ENCODE results near the gene AQP6. TPM values are rescaled to one million over a fixed set of nuclear protein-coding genes. Genes with fewer than 3 reads are reported as not detected.

The AQP6 gene
- total RNA-seq, 1 experiment from 2014 or later: 0.09 TPM

DNA sequence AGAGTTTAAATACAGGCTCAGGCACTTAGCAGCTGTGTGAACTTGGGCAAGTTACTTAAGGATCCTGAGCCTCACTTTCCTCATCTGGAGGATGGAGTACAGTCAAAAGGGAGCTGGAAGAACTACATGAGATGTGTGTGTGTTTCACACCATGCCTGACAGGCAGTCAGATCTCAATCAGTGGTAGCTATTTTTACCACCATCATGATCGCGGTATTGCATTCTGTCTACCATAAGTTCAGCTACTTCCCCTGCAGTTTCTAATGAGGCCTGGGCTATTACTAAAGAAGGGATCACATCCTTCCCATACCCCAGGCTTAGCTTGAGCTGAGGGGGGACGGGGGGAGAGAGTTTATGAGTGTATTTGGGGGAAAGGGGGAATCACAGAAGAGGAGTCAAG lies 7.0 kb downstream of the AQP6 start:
- Histone ChIP-seq H3K27me3 (ENCODE audit: insufficient read depth, low read length) (no peaks in the 10 kb centered on the region), H3T11ph (ENCODE audit: low read length) (no peak overlapping the region), H2BK5ac (ENCODE audit: insufficient read length, low read length) (no peak overlapping the region), H2BK12ac (ENCODE audit: insufficient read length, low read depth, low read length) (no peak overlapping the region), H3K23me2 (ENCODE audit: insufficient read length, low read depth, low read length, poor library complexity, severe bottlenecking) (no peaks in the 10 kb centered on the region), H4K8ac (replicated peaks; ENCODE audit: insufficient read length, low read depth, low read length) (no peak overlapping the region), H2BK20ac (ENCODE audit: low read depth, low read length, poor library complexity, severe bottlenecking) (no peak overlapping the region), H3K14ac (ENCODE audit: insufficient read depth, low read length) (no peak overlapping the region), H3K79me1 (ENCODE audit: insufficient read depth, low read depth, low read length, poor library complexity, severe bottlenecking) (no peaks in the 10 kb centered on the region), H2BK15ac (ENCODE audit: low read depth, low read length) (no peak overlapping the region), H3K4ac (ENCODE audit: low read depth, low read length) (no peak overlapping the region), H3K56ac (ENCODE audit: insufficient read length, low read depth, low read length) (no peak overlapping the region), H2AK5ac (ENCODE audit: insufficient read length, low read length) (no peak overlapping the region), H4K91ac (ENCODE audit: insufficient read length, low read depth, low read length) (no peak overlapping the region), H2AFZ (ENCODE audit: low read length) (no peak overlapping the region), H3K23ac (ENCODE audit: insufficient read length, low read depth, low read length) (no peak overlapping the region), H4K5ac (ENCODE audit: insufficient read length, low read depth, low read length) (no peak overlapping the region), H3K18ac (ENCODE audit: insufficient read length, low read depth, low read length) (no peak overlapping the region), H3K4me1 (ENCODE audit: insufficient read depth, low read length) (no peaks in the 10 kb centered on the region), H2BK120ac (ENCODE audit: low read depth, low read length, poor library complexity, severe bottlenecking) (no peak overlapping the region), H3K79me2 (ENCODE audit: insufficient read depth, low read length) (no peaks in the 10 kb centered on the region), H4K20me1 (ENCODE audit: control insufficient read depth, insufficient read depth, insufficient read length) (no peaks in the 10 kb centered on the region), H3K27ac (ENCODE audit: insufficient read length, low read depth, low read length) (no peak overlapping the region), H3K9ac (ENCODE audit: extremely low read depth, insufficient read length, low read length) (no peak overlapping the region), H3K9me3 (ENCODE audit: control insufficient read depth, low read depth, low read length) (no peaks in the 10 kb centered on the region), H3K4me2 (ENCODE audit: insufficient read depth, insufficient read length, low read length) (no peak overlapping the region)
- WGBS (ENCODE audit: extremely low coverage, insufficient read length, low lambda C conversion rate): no CpG with 5 or more reads among the region's 3 CpGs
- no peaks in the 10 kb centered on the region for H3K9me3 Mint-ChIP-seq
- H3K36me3 Mint-ChIP-seq (ENCODE audit: insufficient read depth in 1 of 3, low read depth in 3 of 3): no peaks in the 10 kb centered on the region
- H3K27ac Mint-ChIP-seq: peak overlapping the region in 2 of 3 experiments; percentile 38 to 89; a peak in 4 of 7 replicates
- H3K4me1 Mint-ChIP-seq: peaks cover 29 to 44% of the 10 kb centered on the region in 2 experiments
- TF ChIP-seq, protein P1, sequence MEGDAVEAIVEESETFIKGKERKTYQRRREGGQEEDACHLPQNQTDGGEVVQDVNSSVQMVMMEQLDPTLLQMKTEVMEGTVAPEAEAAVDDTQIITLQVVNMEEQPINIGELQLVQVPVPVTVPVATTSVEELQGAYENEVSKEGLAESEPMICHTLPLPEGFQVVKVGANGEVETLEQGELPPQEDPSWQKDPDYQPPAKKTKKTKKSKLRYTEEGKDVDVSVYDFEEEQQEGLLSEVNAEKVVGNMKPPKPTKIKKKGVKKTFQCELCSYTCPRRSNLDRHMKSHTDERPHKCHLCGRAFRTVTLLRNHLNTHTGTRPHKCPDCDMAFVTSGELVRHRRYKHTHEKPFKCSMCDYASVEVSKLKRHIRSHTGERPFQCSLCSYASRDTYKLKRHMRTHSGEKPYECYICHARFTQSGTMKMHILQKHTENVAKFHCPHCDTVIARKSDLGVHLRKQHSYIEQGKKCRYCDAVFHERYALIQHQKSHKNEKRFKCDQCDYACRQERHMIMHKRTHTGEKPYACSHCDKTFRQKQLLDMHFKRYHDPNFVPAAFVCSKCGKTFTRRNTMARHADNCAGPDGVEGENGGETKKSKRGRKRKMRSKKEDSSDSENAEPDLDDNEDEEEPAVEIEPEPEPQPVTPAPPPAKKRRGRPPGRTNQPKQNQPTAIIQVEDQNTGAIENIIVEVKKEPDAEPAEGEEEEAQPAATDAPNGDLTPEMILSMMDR (conservative IDR thresholded peaks at IDR 0.05): no peak
- no peak for DNase-seq
- H3K27me3 Mint-ChIP-seq (ENCODE audit: low read depth): no peaks in the 10 kb centered on the region; the same call in 1 of the 2 replicates
- no peak overlapping the region for H3K4me3 Mint-ChIP-seq

All from H9 (cell line).